Adrenal gland (tissue), 5 donors: ENCODE results near the gene DLG2.
"Not testable (repeated sequence)": the region's sequence is repeated elsewhere in the genome, so short reads cannot be mapped to it uniquely, and the experiment has no call there.

Experiments used
- CTCF ChIP-seq, 6 experiments: fragments of 450-650 bp in 4 of 6; fragments of 200-600 bp in 2 of 6; sonication (generic) in 1 of 6; IDR thresholded peaks; 1 replicate in 5 of 6; 2 replicates in 1 of 6; pipeline versions ENCODE4 v1.5.1 to v1.8.0; 2016 to 2021; ENCODE audit warnings: antibody characterized with exemption in 6 of 6, mild to moderate bottlenecking in 2 of 6, moderate library complexity in 1 of 6
- POLR2A ChIP-seq, 2 donors: fragments of 450-650 bp; IDR thresholded peaks; one replicate each; pipeline ENCODE4 v1.6.1; 2017; ENCODE audit warnings: antibody characterized with exemption in 2 of 2, mild to moderate bottlenecking in 2 of 2, moderate library complexity in 1 of 2
- donor health status: DM: no; HTN: no; CAD: no.

DNA sequence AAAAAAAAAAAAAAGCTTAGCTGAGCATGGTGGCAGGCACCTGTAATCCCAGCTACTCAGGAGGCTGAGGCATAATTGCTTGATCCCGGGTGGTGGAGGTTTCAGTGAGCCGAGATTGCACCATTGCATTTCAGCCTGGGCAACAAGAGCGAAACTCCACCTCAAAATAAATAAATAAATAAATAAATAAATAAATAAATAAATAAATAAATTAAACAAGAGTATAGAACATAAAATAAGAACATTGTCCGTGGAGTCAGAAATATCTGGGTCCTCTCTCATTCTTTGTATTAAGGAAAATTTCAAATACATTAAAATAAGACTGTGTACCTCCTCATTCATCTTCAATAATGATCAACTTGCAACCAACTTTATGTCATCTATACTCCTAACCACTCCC lies 843.0 kb downstream of the DLG2 start:
- TF ChIP-seq CTCF, POLR2A (IDR thresholded peaks at IDR 0.05): not testable (repeated sequence)
